ENCODE data around the gene DOCK7.
"Not testable (repeated sequence)": the region's sequence is repeated elsewhere in the genome, so short reads cannot be mapped to it uniquely, and the experiment has no call there.

DOCK7 gene

DNA sequence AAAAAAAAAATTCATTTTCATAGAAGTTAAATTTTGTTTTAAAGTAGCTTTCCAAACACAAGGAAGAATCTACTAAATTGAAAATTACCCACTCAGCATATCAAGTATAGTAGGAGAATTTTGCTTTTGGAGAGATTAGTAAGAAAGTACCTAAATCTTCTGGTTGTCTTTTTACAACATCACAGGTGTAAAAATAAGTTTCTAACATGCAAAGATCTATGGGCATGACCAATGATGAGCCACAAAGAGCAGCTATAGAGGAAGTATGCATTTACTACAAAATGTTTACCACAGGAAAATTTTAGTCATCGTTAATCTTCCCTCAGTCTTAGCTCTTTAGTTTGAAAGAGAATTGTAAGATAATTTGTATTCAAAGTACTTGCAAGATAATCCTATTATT is 62.8 kb downstream of the DOCK7 start:
- peak; percentile 48 for DNase-seq (ENCODE audit: low spot score)
- TF ChIP-seq, protein P1, sequence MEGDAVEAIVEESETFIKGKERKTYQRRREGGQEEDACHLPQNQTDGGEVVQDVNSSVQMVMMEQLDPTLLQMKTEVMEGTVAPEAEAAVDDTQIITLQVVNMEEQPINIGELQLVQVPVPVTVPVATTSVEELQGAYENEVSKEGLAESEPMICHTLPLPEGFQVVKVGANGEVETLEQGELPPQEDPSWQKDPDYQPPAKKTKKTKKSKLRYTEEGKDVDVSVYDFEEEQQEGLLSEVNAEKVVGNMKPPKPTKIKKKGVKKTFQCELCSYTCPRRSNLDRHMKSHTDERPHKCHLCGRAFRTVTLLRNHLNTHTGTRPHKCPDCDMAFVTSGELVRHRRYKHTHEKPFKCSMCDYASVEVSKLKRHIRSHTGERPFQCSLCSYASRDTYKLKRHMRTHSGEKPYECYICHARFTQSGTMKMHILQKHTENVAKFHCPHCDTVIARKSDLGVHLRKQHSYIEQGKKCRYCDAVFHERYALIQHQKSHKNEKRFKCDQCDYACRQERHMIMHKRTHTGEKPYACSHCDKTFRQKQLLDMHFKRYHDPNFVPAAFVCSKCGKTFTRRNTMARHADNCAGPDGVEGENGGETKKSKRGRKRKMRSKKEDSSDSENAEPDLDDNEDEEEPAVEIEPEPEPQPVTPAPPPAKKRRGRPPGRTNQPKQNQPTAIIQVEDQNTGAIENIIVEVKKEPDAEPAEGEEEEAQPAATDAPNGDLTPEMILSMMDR (IDR thresholded peaks at IDR 0.05; ENCODE audit: extremely low read depth, missing control alignments): no peak

DNA sequence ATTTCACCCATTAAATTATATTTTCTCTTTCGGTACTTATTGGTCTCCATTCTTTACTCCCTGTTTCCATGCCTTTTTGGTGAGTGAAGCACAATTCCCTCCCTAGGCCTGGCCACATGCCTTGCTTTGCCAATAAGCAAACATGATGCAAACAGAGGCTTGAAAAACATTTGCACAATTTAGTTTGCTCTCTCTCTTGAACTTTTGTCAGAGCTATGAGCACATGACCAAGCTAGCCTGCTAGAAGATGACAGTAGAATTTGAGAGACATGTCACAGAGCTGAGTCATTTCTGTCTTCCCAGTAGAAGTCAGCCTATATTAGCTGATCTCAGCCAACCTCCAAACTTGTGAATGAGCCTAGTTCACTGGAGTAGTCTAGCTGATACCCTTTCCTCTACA is 66.3 kb downstream of the DOCK7 start:
- TF ChIP-seq, protein P1 (IDR thresholded peaks at IDR 0.05; ENCODE audit: extremely low read depth, missing control alignments): no peak
- DNase-seq (ENCODE audit: low spot score): peak; percentile 54

DNA sequence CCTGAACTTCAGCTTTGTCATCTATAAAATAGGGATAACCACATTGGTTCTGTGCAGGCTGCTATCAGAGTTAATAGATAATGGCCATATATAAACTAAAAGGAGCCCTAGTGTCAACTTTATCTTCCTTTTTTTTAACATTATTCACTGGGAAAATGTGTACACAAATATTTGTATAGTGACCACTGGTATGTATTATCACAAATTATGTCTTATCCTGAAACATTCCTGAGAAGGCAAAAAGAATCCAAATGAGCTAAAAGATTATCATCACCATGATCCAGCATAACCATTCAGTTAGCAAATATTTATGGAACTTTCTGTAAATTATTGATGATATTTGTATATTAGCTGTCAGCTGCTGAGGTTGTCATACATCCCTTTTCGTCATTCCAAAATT is 74.3 kb downstream of the DOCK7 start:
- no peak for DNase-seq (ENCODE audit: low spot score)
- TF ChIP-seq, protein P1 (IDR thresholded peaks at IDR 0.05; ENCODE audit: extremely low read depth, missing control alignments): no peak

- DNase-seq (ENCODE audit: low spot score): peak; percentile 13
- TF ChIP-seq, protein P1 (IDR thresholded peaks at IDR 0.05; ENCODE audit: extremely low read depth, missing control alignments): no peak
Measured at GRCh38 chr1:62613325-62613727, 74.9 kb downstream of the DOCK7 start.

- no peak for DNase-seq (ENCODE audit: low spot score)
- TF ChIP-seq, protein P1 (IDR thresholded peaks at IDR 0.05; ENCODE audit: extremely low read depth, missing control alignments): no peak
Measured at GRCh38 chr1:62612770-62613169, 75.4 kb downstream of the DOCK7 start.

GRCh38 chr1:62610588-62610987 is 77.6 kb downstream of the DOCK7 start:
- DNase-seq (ENCODE audit: low spot score): not testable (repeated sequence)

GRCh38 chr1:62608905-62609304 is 79.3 kb downstream of the DOCK7 start:
- TF ChIP-seq, protein P1 (IDR thresholded peaks at IDR 0.05; ENCODE audit: extremely low read depth, missing control alignments): no peak
- no peak for DNase-seq (ENCODE audit: low spot score)

DNA sequence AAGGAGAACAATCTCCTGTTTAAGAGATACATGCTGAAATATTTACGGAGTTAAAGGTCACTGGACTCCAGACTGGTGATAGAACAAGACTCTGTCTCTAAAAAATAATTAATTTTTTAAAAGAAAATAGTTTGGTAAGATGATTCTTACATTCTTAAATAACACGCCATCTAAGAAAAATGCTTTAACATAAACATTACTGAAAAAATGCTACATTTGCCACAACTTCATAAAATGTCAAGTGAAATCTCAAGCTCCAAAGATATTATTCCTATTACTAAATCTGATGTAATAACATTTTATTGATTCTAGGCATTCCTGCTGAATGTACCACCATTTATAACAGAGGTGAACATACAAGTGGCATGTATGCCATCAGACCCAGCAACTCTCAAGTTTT is 86.7 kb downstream of the DOCK7 start:
- TF ChIP-seq, protein P1 (IDR thresholded peaks at IDR 0.05; ENCODE audit: extremely low read depth, missing control alignments): no peak
- no peak for DNase-seq (ENCODE audit: low spot score)
